Measurements from ENCODE around the gene SLC66A1.

SLC66A1 gene

DNA sequence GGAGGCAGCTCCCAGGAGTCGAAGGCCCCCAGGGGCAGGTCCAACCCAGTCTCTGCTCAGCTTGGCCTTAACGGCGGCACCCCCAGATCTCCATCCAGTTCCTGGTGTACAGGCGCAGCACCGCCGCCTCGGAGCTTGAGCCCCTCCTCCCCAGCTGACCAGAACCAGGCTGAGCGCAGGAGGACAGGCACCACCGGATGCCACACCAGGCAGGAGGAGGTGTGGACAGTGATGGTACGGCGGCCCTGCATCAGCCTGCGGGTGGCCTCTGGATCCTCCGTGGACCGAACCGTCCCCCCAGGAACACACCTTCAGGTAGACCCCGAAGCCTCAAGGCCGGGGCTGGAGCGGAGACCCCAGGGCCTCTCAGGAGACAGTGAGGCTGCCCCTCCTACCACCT is 16.4 kb downstream of the SLC66A1 start:
- Histone ChIP-seq H3K4me2 (ENCODE audit: low read length, poor library complexity, severe bottlenecking) (no peak overlapping the region), H3K4me3 (ENCODE audit: insufficient read depth in 1 of 2, low read depth in 1 of 2, low read length in 2 of 2) (no peak overlapping the region), H2BK12ac (ENCODE audit: low read length in 2 of 2) (no peak overlapping the region), H3K9ac (ENCODE audit: low read length) (no peak overlapping the region), H3K36me3 (ENCODE audit: control insufficient read depth in 1 of 2, insufficient read depth in 2 of 2, low read depth in 1 of 2, low read length in 2 of 2) (peaks cover 64 to 81% of the 10 kb centered on the region in 2 experiments), H2BK15ac (ENCODE audit: low read depth, poor library complexity, severe bottlenecking) (no peak overlapping the region), H4K91ac (ENCODE audit: low read length) (no peak overlapping the region), H3K4me1 (ENCODE audit: control insufficient read depth, insufficient read depth, low read depth, low read length) (no peaks in the 10 kb centered on the region), H3K14ac (ENCODE audit: low read length in 2 of 2) (no peak overlapping the region), H3K27me3 (ENCODE audit: control insufficient read depth in 1 of 2, insufficient read depth in 1 of 2, low read length in 2 of 2) (no peaks in the 10 kb centered on the region), H2BK5ac (ENCODE audit: low read depth, low read length, poor library complexity, severe bottlenecking) (no peak overlapping the region), H3K27ac (ENCODE audit: low read length, poor library complexity, severe bottlenecking) (no peak overlapping the region), H3K4ac (ENCODE audit: low read depth in 1 of 2, low read length in 2 of 2) (no peak overlapping the region), H3K79me1 (replicated peaks; ENCODE audit: low read length, poor library complexity, severe bottlenecking) (peaks cover 17% of the 10 kb centered on the region), H2BK120ac (ENCODE audit: low read depth, low read length) (no peak overlapping the region), H2AFZ (ENCODE audit: low read depth, low read length) (no peak overlapping the region), H3K23ac (ENCODE audit: low read length in 2 of 2) (no peak overlapping the region), H3K9me3 (ENCODE audit: control insufficient read depth, low read length) (no peaks in the 10 kb centered on the region), H3K18ac (ENCODE audit: low read depth in 1 of 2, low read length in 2 of 2) (no peak overlapping the region), H2AK5ac (ENCODE audit: low read length, severe bottlenecking) (no peak overlapping the region), H4K8ac (ENCODE audit: low read length) (no peak overlapping the region)
- DNase-seq, result no peak
- 99% methylated on average over 18 of the region's 18 CpGs for WGBS

DNA sequence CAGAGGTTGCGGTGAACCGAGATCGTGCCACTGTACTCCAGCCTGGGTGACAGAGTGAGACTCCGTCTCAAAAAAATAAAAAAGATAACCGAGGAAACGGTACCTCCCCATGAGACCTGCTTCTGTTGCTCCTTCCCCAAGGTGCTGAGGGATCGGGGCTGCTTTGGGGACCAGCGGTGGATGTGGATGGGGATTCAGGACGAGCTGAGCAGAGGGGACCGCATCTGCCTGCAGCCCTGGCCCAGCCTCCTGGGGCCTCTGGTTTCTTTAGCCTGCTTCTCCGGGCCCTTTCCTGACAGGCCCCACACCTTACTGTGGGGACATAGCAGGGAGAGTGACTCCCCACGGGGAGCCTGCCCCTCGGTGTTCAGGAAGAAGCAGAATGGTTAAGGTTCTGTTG is 17.1 kb downstream of the SLC66A1 start:
- no peak for DNase-seq
- no peaks in the 10 kb centered on the region for H3K27me3 ChIP-seq (ENCODE audit: control insufficient read depth in 1 of 2, insufficient read depth in 1 of 2, low read length in 2 of 2)
- H3K18ac ChIP-seq (ENCODE audit: low read depth in 1 of 2, low read length in 2 of 2), result no peak overlapping the region
- H3K9ac ChIP-seq (ENCODE audit: low read length), result no peak overlapping the region
- no peak overlapping the region for H2BK12ac ChIP-seq (ENCODE audit: low read length in 2 of 2)
- no peak overlapping the region for H2BK5ac ChIP-seq (ENCODE audit: low read depth, low read length, poor library complexity, severe bottlenecking)
- no peak overlapping the region for H3K14ac ChIP-seq (ENCODE audit: low read length in 2 of 2)
- H3K9me3 ChIP-seq (ENCODE audit: control insufficient read depth, low read length), result no peaks in the 10 kb centered on the region
- no peak overlapping the region for H2BK120ac ChIP-seq (ENCODE audit: low read depth, low read length)
- 95% methylated on average over 13 of the region's 13 CpGs for WGBS
- no peak overlapping the region for H2AK5ac ChIP-seq (ENCODE audit: low read length, severe bottlenecking)
- H3K4ac ChIP-seq (ENCODE audit: low read depth in 1 of 2, low read length in 2 of 2), result no peak overlapping the region
- H3K4me3 ChIP-seq (ENCODE audit: insufficient read depth in 1 of 2, low read depth in 1 of 2, low read length in 2 of 2), result no peak overlapping the region
- no peak overlapping the region for H2BK15ac ChIP-seq (ENCODE audit: low read depth, poor library complexity, severe bottlenecking)
- no peak overlapping the region for H3K27ac ChIP-seq (ENCODE audit: low read length, poor library complexity, severe bottlenecking)
- peaks cover 57 to 74% of the 10 kb centered on the region in 2 experiments for H3K36me3 ChIP-seq (ENCODE audit: control insufficient read depth in 1 of 2, insufficient read depth in 2 of 2, low read depth in 1 of 2, low read length in 2 of 2)
- H4K91ac ChIP-seq (ENCODE audit: low read length), result no peak overlapping the region
- no peak overlapping the region for H3K4me2 ChIP-seq (ENCODE audit: low read length, poor library complexity, severe bottlenecking)
- H3K4me1 ChIP-seq (ENCODE audit: control insufficient read depth, insufficient read depth, low read depth, low read length), result peaks cover 3% of the 10 kb centered on the region
- no peak overlapping the region for H4K8ac ChIP-seq (ENCODE audit: low read length)
- no peak overlapping the region for H2AFZ ChIP-seq (ENCODE audit: low read depth, low read length)
- peaks cover 11% of the 10 kb centered on the region for H3K79me1 ChIP-seq (replicated peaks; ENCODE audit: low read length, poor library complexity, severe bottlenecking)
- H3K23ac ChIP-seq (ENCODE audit: low read length in 2 of 2), result no peak overlapping the region

DNA sequence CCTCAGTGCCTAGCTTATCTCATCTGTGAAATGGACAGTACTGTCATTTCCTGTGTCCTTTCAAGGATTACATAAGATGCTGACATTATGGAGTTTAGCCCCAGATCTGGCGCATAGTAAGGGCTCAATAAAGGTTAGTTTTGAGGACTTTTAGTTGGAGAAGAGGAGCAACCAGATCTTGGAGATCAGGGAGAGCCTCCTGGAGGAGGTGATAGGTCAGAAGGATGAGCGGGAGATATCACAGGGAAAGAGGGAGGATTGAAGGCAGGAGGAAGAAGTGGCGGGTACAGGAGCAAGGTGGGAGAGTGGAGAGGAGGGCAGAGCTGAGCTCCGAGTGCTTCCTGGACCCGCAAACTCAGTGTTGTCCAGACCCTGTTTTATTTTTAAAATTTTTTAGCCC is 17.5 kb downstream of the SLC66A1 start:
- no peak overlapping the region for H2BK5ac ChIP-seq (ENCODE audit: low read depth, low read length, poor library complexity, severe bottlenecking)
- no peak overlapping the region for H3K14ac ChIP-seq (ENCODE audit: low read length in 2 of 2)
- H2BK15ac ChIP-seq (ENCODE audit: low read depth, poor library complexity, severe bottlenecking), result no peak overlapping the region
- H3K18ac ChIP-seq (ENCODE audit: low read depth in 1 of 2, low read length in 2 of 2), result no peak overlapping the region
- H3K9ac ChIP-seq (ENCODE audit: low read length), result no peak overlapping the region
- no peak overlapping the region for H2BK12ac ChIP-seq (ENCODE audit: low read length in 2 of 2)
- no peak for DNase-seq
- H3K9me3 ChIP-seq (ENCODE audit: control insufficient read depth, low read length), result no peaks in the 10 kb centered on the region
- H3K27ac ChIP-seq (ENCODE audit: low read length, poor library complexity, severe bottlenecking), result no peak overlapping the region
- H2AFZ ChIP-seq (ENCODE audit: low read depth, low read length), result no peak overlapping the region
- no peak overlapping the region for H3K4ac ChIP-seq (ENCODE audit: low read depth in 1 of 2, low read length in 2 of 2)
- peaks cover 3% of the 10 kb centered on the region for H3K4me1 ChIP-seq (ENCODE audit: control insufficient read depth, insufficient read depth, low read depth, low read length)
- over 99% methylated on average over 5 of the region's 5 CpGs for WGBS
- H3K79me1 ChIP-seq (replicated peaks; ENCODE audit: low read length, poor library complexity, severe bottlenecking), result peaks cover 8% of the 10 kb centered on the region
- H2AK5ac ChIP-seq (ENCODE audit: low read length, severe bottlenecking), result no peak overlapping the region
- no peaks in the 10 kb centered on the region for H3K27me3 ChIP-seq (ENCODE audit: control insufficient read depth in 1 of 2, insufficient read depth in 1 of 2, low read length in 2 of 2)
- H3K36me3 ChIP-seq (ENCODE audit: control insufficient read depth in 1 of 2, insufficient read depth in 2 of 2, low read depth in 1 of 2, low read length in 2 of 2), result peaks cover 53 to 70% of the 10 kb centered on the region in 2 experiments
- H4K8ac ChIP-seq (ENCODE audit: low read length), result no peak overlapping the region
- no peak overlapping the region for H3K4me2 ChIP-seq (ENCODE audit: low read length, poor library complexity, severe bottlenecking)
- H3K23ac ChIP-seq (ENCODE audit: low read length in 2 of 2), result no peak overlapping the region
- H2BK120ac ChIP-seq (ENCODE audit: low read depth, low read length), result no peak overlapping the region
- H4K91ac ChIP-seq (ENCODE audit: low read length), result no peak overlapping the region
- no peak overlapping the region for H3K4me3 ChIP-seq (ENCODE audit: insufficient read depth in 1 of 2, low read depth in 1 of 2, low read length in 2 of 2)

DNA sequence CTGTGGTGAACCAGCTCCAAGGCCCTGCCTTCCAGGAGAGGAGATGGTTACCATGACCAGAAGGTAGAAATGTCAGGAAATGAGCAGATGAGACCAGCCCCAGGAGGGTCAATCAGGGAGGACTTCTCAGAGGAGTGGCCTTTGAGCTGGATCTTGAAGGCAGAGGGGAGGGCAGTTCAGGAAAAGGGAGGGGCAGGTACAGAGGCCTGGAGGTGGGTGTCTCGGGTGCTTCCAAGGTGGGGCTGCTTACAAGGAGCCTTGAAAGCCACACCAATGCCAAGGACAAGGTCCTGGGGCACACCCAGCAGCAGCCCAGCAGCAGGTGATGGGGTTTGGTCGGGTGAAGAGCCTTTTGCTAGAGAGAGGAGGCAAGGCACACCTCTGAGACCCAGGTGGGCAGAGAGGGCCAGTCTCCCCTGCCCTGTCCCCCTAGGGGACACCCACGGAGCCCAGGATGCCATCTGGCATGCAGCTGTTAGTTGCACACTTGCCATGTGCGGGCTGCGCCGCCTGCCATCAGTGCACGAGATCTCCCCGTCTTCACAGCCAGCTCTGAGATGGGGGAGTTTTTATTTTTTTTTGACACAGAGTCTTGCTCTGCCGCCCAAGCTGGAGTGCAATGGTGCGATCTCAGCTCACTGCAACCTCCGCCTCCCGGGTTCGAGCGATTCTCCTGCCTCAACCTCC is 18.5 kb downstream of the SLC66A1 start:
- no peak for DNase-seq
- no peak overlapping the region for H3K27ac ChIP-seq (ENCODE audit: low read length, poor library complexity, severe bottlenecking)

More for the DNA sequence above, 18.5 kb downstream of the SLC66A1 start:
- Histone ChIP-seq H2BK120ac (ENCODE audit: low read depth, low read length) (no peak overlapping the region), H4K8ac (ENCODE audit: low read length) (no peak overlapping the region), H3K14ac (ENCODE audit: low read length in 2 of 2) (no peak overlapping the region), H3K79me1 (replicated peaks; ENCODE audit: low read length, poor library complexity, severe bottlenecking) (peaks cover 2% of the 10 kb centered on the region), H4K91ac (ENCODE audit: low read length) (no peak overlapping the region), H3K4me1 (ENCODE audit: control insufficient read depth, insufficient read depth, low read depth, low read length) (peaks cover 3% of the 10 kb centered on the region), H3K18ac (ENCODE audit: low read depth in 1 of 2, low read length in 2 of 2) (no peak overlapping the region), H3K4me3 (ENCODE audit: insufficient read depth in 1 of 2, low read depth in 1 of 2, low read length in 2 of 2) (no peak overlapping the region), H3K9ac (ENCODE audit: low read length) (no peak overlapping the region), H3K4ac (ENCODE audit: low read depth in 1 of 2, low read length in 2 of 2) (no peak overlapping the region), H3K4me2 (ENCODE audit: low read length, poor library complexity, severe bottlenecking) (no peak overlapping the region), H2BK12ac (ENCODE audit: low read length in 2 of 2) (no peak overlapping the region), H3K36me3 (ENCODE audit: control insufficient read depth in 1 of 2, insufficient read depth in 2 of 2, low read depth in 1 of 2, low read length in 2 of 2) (peaks cover 44 to 60% of the 10 kb centered on the region in 2 experiments), H3K9me3 (ENCODE audit: control insufficient read depth, low read length) (no peaks in the 10 kb centered on the region), H2BK5ac (ENCODE audit: low read depth, low read length, poor library complexity, severe bottlenecking) (no peak overlapping the region), H2BK15ac (ENCODE audit: low read depth, poor library complexity, severe bottlenecking) (no peak overlapping the region), H2AK5ac (ENCODE audit: low read length, severe bottlenecking) (no peak overlapping the region), H3K27me3 (ENCODE audit: control insufficient read depth in 1 of 2, insufficient read depth in 1 of 2, low read length in 2 of 2) (no peaks in the 10 kb centered on the region), H3K23ac (ENCODE audit: low read length in 2 of 2) (no peak overlapping the region), H2AFZ (ENCODE audit: low read depth, low read length) (no peak overlapping the region)
- 94% methylated on average over 14 of the region's 14 CpGs for WGBS

Data from mesenchymal stem cell (in vitro differentiated cells and primary cell).